C4-2B (cell line): ENCODE data around the gene PLA2G2F.

Source experiments
- CTCF ChIP-seq: fragments of 450-650 bp; conservative IDR thresholded peaks from 2 replicates; pipeline ENCODE4 v1.5.1; 2017; ENCODE audit warnings: mild to moderate bottlenecking
- ZFX ChIP-seq: fragments of 450-650 bp; IDR thresholded peaks from 2 replicates; pipeline ENCODE4 v1.6.1; 2017

- TF ChIP-seq CTCF (no peak), ZFX (no peak)
Measured at GRCh38 chr1:20184997-20185833, 46.1 kb downstream of the PLA2G2F start.
